ENCODE data around the gene ITPRID2.

ITPRID2 gene

DNA sequence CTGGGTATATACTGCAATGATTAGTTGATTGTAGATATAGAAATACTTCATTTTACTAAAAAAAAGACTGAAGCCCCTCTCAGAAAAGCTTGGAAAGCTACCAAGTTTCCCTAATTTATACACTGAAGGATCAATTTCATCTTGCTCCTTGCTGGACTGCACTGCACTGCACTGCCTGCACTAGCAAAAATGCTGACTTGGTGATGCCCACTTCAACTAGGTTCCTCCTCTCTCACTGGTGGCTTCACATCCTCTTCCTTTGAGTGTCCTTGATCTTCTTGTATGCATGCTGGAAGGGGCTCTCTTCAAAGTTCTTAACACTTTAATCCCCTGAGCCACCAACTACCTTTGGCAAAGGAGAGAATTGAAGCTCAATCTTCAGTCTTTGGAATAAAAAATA lies 31.7 kb upstream of the ITPRID2 start:
- H3K4me3 ChIP-seq (ENCODE audit: low read depth, low read length): no peak overlapping the region

DNA sequence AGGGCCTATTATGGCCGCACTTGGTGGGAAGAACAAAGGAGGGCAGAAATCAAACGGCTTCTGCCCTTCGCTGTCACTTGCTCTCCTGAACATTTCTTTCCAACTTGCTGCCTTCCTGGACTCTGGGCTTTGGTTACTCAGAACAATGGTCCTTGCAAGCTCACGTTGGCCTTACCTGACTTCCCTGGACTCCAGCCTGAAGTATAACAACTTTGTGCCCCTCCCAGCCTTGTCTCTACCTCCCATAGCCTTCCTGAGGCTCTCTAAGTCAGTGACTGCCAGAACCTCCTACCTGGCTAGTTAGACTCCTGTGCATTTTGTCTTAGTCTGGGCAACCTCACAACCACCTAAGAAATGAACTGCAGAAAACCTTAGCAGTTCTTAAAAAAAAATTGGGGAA lies 30.2 kb upstream of the ITPRID2 start:
- TF ChIP-seq, protein P1, sequence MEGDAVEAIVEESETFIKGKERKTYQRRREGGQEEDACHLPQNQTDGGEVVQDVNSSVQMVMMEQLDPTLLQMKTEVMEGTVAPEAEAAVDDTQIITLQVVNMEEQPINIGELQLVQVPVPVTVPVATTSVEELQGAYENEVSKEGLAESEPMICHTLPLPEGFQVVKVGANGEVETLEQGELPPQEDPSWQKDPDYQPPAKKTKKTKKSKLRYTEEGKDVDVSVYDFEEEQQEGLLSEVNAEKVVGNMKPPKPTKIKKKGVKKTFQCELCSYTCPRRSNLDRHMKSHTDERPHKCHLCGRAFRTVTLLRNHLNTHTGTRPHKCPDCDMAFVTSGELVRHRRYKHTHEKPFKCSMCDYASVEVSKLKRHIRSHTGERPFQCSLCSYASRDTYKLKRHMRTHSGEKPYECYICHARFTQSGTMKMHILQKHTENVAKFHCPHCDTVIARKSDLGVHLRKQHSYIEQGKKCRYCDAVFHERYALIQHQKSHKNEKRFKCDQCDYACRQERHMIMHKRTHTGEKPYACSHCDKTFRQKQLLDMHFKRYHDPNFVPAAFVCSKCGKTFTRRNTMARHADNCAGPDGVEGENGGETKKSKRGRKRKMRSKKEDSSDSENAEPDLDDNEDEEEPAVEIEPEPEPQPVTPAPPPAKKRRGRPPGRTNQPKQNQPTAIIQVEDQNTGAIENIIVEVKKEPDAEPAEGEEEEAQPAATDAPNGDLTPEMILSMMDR (IDR thresholded peaks at IDR 0.05; ENCODE audit: borderline replicate concordance, insufficient read depth, low read depth, low read length): no peak
- H3K4me3 ChIP-seq (ENCODE audit: low read depth, low read length): no peak overlapping the region

More for the DNA sequence above, 31.7 kb upstream of the ITPRID2 start:
- TF ChIP-seq, protein P1 (IDR thresholded peaks at IDR 0.05; ENCODE audit: borderline replicate concordance, insufficient read depth, low read depth, low read length): no peak

DNA sequence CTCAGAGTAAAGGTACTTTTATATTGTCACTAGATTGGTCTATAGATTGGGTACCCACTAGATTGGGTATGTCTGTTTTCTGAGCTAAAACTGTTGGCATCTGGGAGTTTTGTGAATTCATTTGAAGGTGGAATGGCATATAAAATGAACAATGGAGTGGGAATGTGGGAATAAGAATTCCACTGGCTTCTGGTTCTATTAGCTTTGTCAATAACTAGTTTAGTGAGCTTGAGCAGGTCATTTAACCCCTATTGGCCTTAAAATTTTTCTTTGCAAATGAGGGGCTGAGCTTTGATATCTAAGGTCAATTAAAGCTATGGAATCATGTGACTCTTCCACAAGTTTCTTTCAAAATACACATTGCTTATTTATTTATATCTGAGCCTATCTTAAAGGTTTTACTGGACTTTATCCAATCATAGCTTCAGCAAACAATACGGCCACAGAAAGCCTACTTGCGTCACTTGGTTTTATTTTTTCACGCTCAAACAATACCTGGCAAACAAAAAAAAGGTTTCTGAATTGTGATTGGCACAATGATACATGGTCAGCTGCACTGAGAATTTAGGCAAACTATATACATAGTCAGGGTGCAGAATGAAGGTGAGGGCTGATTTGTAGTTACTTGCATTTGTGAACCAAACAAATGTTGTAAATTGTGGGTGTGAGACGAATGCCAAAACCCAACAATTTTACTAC lies 28.8 kb upstream of the ITPRID2 start:
- no peak overlapping the region for H3K4me3 ChIP-seq (ENCODE audit: low read depth, low read length)
- TF ChIP-seq, protein P1 (IDR thresholded peaks at IDR 0.05; ENCODE audit: borderline replicate concordance, insufficient read depth, low read depth, low read length): no peak

DNA sequence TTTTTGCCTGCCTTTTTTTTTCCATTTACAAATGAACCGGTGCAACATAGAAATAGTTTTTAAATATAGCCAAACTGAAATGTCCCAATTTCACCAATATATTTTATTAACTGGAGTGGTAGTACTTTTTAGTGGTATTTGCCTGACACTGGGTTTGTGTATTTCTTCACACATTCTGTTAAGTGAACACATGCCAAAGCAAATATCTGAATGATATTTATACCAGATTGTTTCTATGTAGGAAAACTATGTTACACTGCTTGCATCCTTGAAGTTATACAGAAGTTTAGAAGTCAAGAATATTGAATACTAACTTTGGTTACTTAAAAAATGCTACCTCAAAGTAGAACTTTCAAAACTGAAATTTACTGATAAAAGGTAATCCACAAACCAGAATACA lies 19.4 kb upstream of the ITPRID2 start:
- no peak overlapping the region for H3K4me3 ChIP-seq (ENCODE audit: low read depth, low read length)
- TF ChIP-seq, protein P1 (IDR thresholded peaks at IDR 0.05; ENCODE audit: borderline replicate concordance, insufficient read depth, low read depth, low read length): no peak

DNA sequence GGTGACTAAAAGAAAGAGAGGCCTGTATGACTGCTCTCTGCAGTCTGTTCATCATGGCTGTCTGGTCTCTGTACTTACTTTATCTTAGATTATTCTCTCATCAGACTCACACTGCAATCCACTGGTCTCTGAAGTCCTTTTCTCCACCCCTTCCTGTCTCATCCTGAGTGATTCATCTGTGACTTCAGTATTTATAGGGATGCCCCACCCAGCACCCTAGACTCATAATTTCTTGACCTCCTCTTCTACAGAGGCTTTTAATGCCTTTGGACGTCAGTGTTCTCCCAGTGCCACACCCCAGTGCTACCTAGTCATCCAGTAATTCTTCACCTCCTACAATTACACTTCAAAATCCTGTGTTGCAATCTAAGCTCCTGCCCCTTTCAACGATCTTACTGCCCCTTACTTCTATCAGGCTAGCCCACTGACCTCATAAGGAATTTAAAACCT lies 14.9 kb upstream of the ITPRID2 start:
- no peak overlapping the region for H3K4me3 ChIP-seq (ENCODE audit: low read depth, low read length)
- TF ChIP-seq, protein P1 (IDR thresholded peaks at IDR 0.05; ENCODE audit: borderline replicate concordance, insufficient read depth, low read depth, low read length): no peak

DNA sequence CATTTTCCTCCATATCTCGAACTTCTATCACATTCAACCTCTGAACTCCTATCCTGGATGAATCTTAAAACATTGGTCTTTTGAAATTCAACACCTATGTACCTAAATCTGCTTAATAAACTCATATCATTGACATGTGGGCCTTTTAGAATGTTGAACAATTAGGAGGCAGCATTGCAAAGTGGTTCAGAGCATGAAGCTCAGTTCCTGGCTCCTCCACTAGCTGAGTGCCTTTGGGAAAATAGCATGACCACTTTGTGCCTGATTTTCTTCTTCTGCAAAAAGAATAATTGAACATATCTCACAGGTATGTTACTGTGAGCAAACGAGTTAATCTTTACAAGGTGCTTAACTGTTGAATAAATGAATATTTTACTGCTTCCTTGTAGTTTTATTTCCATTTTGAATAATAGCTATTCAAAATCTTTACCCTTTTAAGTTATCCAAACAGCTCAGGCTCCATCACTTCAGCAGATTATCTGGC lies 14.3 kb upstream of the ITPRID2 start:
- no peak overlapping the region for H3K4me3 ChIP-seq (ENCODE audit: low read depth, low read length)
- TF ChIP-seq, protein P1 (IDR thresholded peaks at IDR 0.05; ENCODE audit: borderline replicate concordance, insufficient read depth, low read depth, low read length): no peak

DNA sequence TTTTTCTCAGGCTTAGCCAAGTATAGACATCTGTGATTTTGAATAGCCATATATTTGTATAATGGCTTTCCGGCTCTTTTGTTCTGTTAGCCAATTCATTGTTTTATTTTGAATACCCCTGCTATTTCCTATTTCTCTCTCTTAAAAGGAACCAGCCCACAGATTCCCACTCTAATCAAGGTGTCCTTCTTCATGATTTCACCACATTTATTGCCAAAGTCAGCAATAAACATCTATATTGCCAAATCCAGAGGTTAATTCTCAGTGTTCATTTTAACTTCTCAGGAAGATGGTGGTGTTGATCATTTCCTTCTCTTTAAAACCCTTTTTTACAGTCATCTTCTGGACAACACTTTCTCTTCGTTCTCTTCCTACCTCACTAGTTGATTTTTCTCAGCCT lies 13.1 kb upstream of the ITPRID2 start:
- H3K4me3 ChIP-seq (ENCODE audit: low read depth, low read length): no peak overlapping the region
- TF ChIP-seq, protein P1 (IDR thresholded peaks at IDR 0.05; ENCODE audit: borderline replicate concordance, insufficient read depth, low read depth, low read length): no peak
